K562 (cell line): ENCODE results near the gene MMRN2. TPM values are rescaled to one million over a fixed set of nuclear protein-coding genes. Genes with fewer than 3 reads are reported as not detected.

Source experiments
- BCOR ChIP-seq: fragments of 450-650 bp; IDR thresholded peaks from 2 replicates; pipeline ENCODE4 v1.6.1; 2016
- CXXC5 ChIP-seq: fragments of 250-450 bp; sonication (Bioruptor Pico); IDR thresholded peaks from 2 replicates; pipeline ENCODE4 v1.8.0; 2022; ENCODE audit warnings: inconsistent platforms, mild to moderate bottlenecking, moderate library complexity
- EWSR1 ChIP-seq: fragments of 450-650 bp; IDR thresholded peaks from 2 replicates; pipeline ENCODE4 v1.6.1; 2018; ENCODE audit warnings: borderline replicate concordance, mild to moderate bottlenecking, low read depth, moderate library complexity; ENCODE audit not compliant: partially characterized antibody
- HNRNPUL1 ChIP-seq: fragments of 200-400 bp; formaldehyde crosslinking; IDR thresholded peaks from 2 replicates; pipeline ENCODE4 v1.6.1; 2017; ENCODE audit warnings: low read length
- KDM1A ChIP-seq, 2 experiments: fragments of 450-650 bp; IDR thresholded peaks; 2 replicates each; pipeline ENCODE4 v1.6.1; 2016; ENCODE audit warnings: mild to moderate bottlenecking in 2 of 2
- MAFF ChIP-seq: IDR thresholded peaks from 2 replicates; pipeline ENCODE4 v1.6.1; 2012; ENCODE audit warnings: low read length, improper control_type of control experiment
- MAFG ChIP-seq: fragments of 450-650 bp; conservative IDR thresholded peaks from 2 replicates; pipeline ENCODE4 v1.6.1; 2016; ENCODE audit warnings: missing genetic modification characterization, missing compliant biosample characterization
- MAFK ChIP-seq: IDR thresholded peaks from 2 replicates; pipeline ENCODE4 v1.6.1; 2011; ENCODE audit warnings: low read length, improper control_type of control experiment
- MED1 ChIP-seq: sonication (generic); formaldehyde crosslinking; IDR thresholded peaks from 2 replicates; pipeline ENCODE4 v1.8.1; 2023; ENCODE audit warnings: missing genetic modification reagents, borderline replicate concordance
- NELFE ChIP-seq: IDR thresholded peaks from 2 replicates; pipeline ENCODE4 v1.6.1; 2011; ENCODE audit warnings: mild to moderate bottlenecking; ENCODE audit not compliant: insufficient read depth, insufficient read length
- NONO ChIP-seq, 2 experiments: fragments of 200-400 bp in 1 of 2; fragments of 450-650 bp in 1 of 2; formaldehyde crosslinking in 1 of 2; IDR thresholded peaks; 2 replicates each; pipeline ENCODE4 v1.6.1; 2017; ENCODE audit warnings: low read depth in 2 of 2, mild to moderate bottlenecking in 2 of 2, moderate library complexity in 2 of 2, low read length in 1 of 2
- TAF15 ChIP-seq: fragments of 200-400 bp; formaldehyde crosslinking; IDR thresholded peaks from 2 replicates; pipeline ENCODE4 v1.6.1; 2017; ENCODE audit warnings: mild to moderate bottlenecking, low read depth, low read length, moderate library complexity
- TBL1XR1 ChIP-seq, 2 experiments: IDR thresholded peaks; 2 replicates each; pipeline ENCODE4 v1.6.1; 2012; ENCODE audit warnings: improper control_type of control experiment in 2 of 2, low read length in 2 of 2, mild to moderate bottlenecking in 1 of 2
- YBX1 ChIP-seq: fragments of 450-650 bp; IDR thresholded peaks from 2 replicates; pipeline ENCODE4 v1.7.1; 2016; ENCODE audit warnings: mild to moderate bottlenecking
- ZNF174 ChIP-seq: fragments of 250-450 bp; sonication (Bioruptor Pico); IDR thresholded peaks from 2 replicates; pipeline ENCODE4 v1.4.0; 2020; ENCODE audit warnings: mild to moderate bottlenecking
- ZNF212 ChIP-seq: fragments of 450-650 bp; formaldehyde crosslinking; IDR thresholded peaks from 2 replicates; pipeline ENCODE4 v1.4.0; 2020; ENCODE audit warnings: mild to moderate bottlenecking
- ZNF316 ChIP-seq: fragments of 450-650 bp; IDR thresholded peaks from 2 replicates; pipeline ENCODE4 v1.6.1; 2016
- ZNF830 ChIP-seq: fragments of 250-450 bp; sonication (Bioruptor Pico); IDR thresholded peaks from 2 replicates; pipeline ENCODE4 v1.5.0; 2021; ENCODE audit warnings: mild to moderate bottlenecking
- polyA plus RNA-seq, 8 experiments: library from polyadenylated mRNA; depleted of rRNA in 4 of 8; stranded (reverse) in 5 of 8; unstranded in 3 of 8; fragments of >200 nt; fragmentation: Nextera tagmentation in 2 of 8; fragmentation: Illumina TruSeq in 1 of 8; extraction: Ambion mirVana in 2 of 8; extraction: Trizol in 1 of 8; gene quantifications; 2 replicates each; pipeline versions ENCODE4 v1.2.1 to v1.2.3, GENCODE V29; 2011 to 2014; ENCODE audit warnings: inconsistent platforms in 1 of 8, missing spikeins in 1 of 8
- total RNA-seq, 7 experiments: library from RNA; depleted of rRNA in 6 of 7; stranded (reverse); fragments of >200 nt in 6 of 7; fragmentation: Illumina TruSeq in 2 of 7; extraction: Trizol in 2 of 7; gene quantifications; 2 replicates each; pipeline versions ENCODE4 v1.2.1 to v1.2.3, GENCODE V29; 2011 to 2021; ENCODE audit warnings: low replicate concordance in 1 of 7
- TF ChIP-seq, protein P1 (sequence below), 2 experiments: fragments of 150-350 bp in 1 of 2; IDR thresholded peaks; 2 replicates each; pipeline ENCODE4 v1.6.1; 2012 to 2016; ENCODE audit warnings: low read depth in 2 of 2, low read length in 2 of 2, mild to moderate bottlenecking in 1 of 2, moderate library complexity in 1 of 2
- TF ChIP-seq, protein P2 (sequence below): sonication (generic); formaldehyde crosslinking; IDR thresholded peaks from 2 replicates; pipeline ENCODE4 v1.9.0; 2022; ENCODE audit warnings: mild to moderate bottlenecking, missing genetic modification reagents
- TF ChIP-seq, protein P3 (sequence below): fragments of 150-350 bp; IDR thresholded peaks from 2 replicates; pipeline ENCODE4 v1.6.1; 2014; ENCODE audit warnings: low read depth, mild to moderate bottlenecking, low read length, borderline replicate concordance

Gene MMRN2
- total and polyA plus RNA-seq, 9 of the 15 experiments (the other 6 are each of a cell fraction or from before 2014, with no cell fraction given), result 0.07 to 2.0 (median 1.2) TPM

DNA sequence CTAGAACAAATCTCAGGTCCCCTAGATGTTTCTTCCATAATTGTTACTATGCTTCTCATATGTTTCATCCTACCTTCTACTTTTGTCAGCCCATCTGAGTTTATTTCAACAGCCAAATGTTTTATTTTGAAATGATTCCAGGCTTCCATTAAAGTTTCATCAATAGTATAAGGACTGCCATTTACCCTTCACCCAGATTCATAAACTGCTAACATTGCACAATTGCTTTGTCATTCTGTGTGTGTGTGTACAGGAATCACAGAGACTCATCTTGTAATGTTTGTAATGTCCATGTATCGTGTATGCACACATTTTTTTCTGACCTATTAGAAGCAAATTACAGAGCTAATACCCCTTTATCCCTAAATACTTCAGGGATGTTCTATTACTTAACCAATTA lies 25.5 kb downstream of the MMRN2 start (continued):
- TF ChIP-seq KDM1A (IDR thresholded peaks at IDR 0.05) (no peak), ZNF212 (CRISPR knock-in tag) (no peak), ZNF174 (no peak), MAFK (peak; percentile 36; the same call in 1 of the 2 replicates), MAFF (peak; percentile 51), ZNF830 (CRISPR knock-in tag) (no peak), TBL1XR1 (IDR thresholded peaks at IDR 0.05; ENCODE audit: low read length in 2 of 2) (no peak), MAFG (tag) (peak; percentile 49; the same call in 1 of the 2 replicates), ZNF316 (peak; percentile 75), TAF15 (no peak), CXXC5 (CRISPR knock-in tag) (no peak), NELFE (no peak), YBX1 (no peak), HNRNPUL1 (no peak), EWSR1 (no peak), BCOR (no peak), MED1 (no peak), NONO (IDR thresholded peaks at IDR 0.05; ENCODE audit: low read depth in 2 of 2, low read length in 1 of 2) (no peak)
- TF ChIP-seq, protein P1, sequence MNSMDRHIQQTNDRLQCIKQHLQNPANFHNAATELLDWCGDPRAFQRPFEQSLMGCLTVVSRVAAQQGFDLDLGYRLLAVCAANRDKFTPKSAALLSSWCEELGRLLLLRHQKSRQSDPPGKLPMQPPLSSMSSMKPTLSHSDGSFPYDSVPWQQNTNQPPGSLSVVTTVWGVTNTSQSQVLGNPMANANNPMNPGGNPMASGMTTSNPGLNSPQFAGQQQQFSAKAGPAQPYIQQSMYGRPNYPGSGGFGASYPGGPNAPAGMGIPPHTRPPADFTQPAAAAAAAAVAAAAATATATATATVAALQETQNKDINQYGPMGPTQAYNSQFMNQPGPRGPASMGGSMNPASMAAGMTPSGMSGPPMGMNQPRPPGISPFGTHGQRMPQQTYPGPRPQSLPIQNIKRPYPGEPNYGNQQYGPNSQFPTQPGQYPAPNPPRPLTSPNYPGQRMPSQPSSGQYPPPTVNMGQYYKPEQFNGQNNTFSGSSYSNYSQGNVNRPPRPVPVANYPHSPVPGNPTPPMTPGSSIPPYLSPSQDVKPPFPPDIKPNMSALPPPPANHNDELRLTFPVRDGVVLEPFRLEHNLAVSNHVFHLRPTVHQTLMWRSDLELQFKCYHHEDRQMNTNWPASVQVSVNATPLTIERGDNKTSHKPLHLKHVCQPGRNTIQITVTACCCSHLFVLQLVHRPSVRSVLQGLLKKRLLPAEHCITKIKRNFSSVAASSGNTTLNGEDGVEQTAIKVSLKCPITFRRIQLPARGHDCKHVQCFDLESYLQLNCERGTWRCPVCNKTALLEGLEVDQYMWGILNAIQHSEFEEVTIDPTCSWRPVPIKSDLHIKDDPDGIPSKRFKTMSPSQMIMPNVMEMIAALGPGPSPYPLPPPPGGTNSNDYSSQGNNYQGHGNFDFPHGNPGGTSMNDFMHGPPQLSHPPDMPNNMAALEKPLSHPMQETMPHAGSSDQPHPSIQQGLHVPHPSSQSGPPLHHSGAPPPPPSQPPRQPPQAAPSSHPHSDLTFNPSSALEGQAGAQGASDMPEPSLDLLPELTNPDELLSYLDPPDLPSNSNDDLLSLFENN (IDR thresholded peaks at IDR 0.05; ENCODE audit: low read depth in 2 of 2, low read length in 2 of 2), result no peak
- TF ChIP-seq, protein P2, sequence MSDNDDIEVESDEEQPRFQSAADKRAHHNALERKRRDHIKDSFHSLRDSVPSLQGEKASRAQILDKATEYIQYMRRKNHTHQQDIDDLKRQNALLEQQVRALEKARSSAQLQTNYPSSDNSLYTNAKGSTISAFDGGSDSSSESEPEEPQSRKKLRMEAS, result no peak
- TF ChIP-seq, protein P3, sequence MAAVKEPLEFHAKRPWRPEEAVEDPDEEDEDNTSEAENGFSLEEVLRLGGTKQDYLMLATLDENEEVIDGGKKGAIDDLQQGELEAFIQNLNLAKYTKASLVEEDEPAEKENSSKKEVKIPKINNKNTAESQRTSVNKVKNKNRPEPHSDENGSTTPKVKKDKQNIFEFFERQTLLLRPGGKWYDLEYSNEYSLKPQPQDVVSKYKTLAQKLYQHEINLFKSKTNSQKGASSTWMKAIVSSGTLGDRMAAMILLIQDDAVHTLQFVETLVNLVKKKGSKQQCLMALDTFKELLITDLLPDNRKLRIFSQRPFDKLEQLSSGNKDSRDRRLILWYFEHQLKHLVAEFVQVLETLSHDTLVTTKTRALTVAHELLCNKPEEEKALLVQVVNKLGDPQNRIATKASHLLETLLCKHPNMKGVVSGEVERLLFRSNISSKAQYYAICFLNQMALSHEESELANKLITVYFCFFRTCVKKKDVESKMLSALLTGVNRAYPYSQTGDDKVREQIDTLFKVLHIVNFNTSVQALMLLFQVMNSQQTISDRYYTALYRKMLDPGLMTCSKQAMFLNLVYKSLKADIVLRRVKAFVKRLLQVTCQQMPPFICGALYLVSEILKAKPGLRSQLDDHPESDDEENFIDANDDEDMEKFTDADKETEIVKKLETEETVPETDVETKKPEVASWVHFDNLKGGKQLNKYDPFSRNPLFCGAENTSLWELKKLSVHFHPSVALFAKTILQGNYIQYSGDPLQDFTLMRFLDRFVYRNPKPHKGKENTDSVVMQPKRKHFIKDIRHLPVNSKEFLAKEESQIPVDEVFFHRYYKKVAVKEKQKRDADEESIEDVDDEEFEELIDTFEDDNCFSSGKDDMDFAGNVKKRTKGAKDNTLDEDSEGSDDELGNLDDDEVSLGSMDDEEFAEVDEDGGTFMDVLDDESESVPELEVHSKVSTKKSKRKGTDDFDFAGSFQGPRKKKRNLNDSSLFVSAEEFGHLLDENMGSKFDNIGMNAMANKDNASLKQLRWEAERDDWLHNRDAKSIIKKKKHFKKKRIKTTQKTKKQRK, result no peak
- TF ChIP-seq, all 486 proteins: peak for 7
